HG03097 (cell line): ENCODE data around the gene CCDC38.
"Not testable (repeated sequence)": the region's sequence is repeated elsewhere in the genome, so short reads cannot be mapped to it uniquely, and the experiment has no call there.

Experiments used
- ATAC-seq: cut with Tn5 transposase; IDR thresholded peaks from one replicate; pipeline ENCODE4 v1.9.1; 2021; ENCODE audit not compliant: unreplicated experiment, low FRiP score

CCDC38 gene

DNA sequence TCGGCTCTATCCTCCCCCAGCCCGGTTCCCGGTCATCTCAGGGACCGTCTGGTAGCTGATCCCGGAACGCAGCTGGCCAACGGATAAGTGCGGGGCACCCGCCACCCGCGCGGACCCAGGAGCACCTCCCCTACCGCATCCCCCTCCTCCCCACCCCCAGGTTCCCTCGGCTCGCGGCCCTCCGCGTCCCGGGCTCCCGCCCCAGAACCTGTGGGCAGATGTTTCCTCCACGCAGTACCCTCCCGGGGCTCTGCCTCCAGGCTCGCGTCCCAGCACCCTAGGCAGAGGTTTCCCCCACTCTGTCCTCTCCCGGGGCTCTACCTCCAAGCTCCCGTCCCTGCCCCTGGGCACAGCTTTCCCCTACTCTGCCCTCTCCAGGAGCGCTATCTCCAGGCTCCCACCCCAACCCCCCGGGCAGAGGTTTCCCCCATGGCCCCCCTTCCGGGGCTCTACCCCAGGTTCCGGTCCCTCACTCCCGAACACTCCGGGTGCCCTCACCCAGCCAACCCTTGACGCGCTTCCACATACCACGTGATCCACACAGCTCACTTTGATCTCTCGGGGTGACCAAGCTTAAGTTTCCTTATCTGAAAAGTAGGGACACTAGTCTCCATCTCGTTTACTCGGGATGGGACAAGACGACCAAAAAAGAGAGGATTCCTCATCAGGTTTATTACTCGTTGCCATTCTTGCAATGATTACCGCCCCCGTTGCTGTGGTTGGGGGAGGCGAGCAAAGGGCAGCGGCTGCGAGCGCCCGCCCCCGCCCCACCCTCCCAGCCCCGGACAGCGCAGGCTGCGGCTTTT is at the start of gene CCDC38:
Gene CCDC38, minus strand, starts transcription at position 91 of the 806 bp plus-strand sequence. CDS start 6,105 bp downstream, outside the sequence.
- ATAC-seq = peak; percentile 96

DNA sequence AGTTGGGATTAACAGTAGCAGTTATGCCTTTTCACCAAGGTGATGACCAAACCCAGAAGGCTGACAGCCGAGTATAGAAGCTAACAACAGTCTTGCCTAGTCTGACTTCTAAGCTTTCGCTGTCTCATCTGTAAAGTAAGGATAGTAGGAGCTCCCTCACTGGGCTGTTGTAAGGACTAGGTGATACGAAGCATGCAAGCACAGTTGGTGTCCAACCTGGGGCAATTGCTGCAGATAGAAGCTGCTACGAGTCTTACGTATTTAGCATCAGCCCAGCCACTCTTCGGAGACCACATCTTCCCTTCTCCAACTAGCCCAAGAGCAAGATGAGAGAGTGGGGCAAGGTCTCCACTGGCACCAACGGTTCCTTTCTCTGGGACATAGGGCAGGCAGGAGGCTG is 47.7 kb upstream of the CCDC38 start:
- no peak for ATAC-seq

DNA sequence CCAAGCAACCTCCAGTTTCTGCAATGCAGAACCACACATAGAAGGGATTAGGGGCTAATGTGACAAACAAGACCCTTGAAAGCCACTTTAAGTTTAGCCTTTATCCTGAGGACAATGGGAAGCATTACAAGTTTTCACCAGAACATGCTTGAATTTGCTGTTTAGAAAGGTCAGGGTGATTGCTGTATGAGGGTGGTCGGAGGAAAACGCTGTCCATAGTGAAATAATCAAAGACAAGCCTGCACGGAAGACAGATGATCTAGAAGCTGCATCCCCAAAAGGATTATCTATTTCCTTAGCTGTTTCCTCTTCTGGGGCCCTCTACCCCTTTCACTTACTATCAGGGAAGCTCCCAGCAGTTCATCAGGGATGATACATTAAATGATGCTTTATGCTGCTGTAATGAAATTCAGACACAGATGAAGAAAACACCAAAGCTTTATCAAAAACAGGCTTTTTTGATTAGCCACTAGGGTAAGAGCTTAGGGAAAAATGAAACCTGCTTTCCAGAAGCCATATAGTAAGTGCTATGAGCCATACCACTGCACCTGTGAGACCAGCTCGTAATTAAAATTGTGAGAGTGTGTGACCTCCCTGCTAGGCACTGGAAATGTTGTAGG is 47.2 kb upstream of the CCDC38 start:
- ATAC-seq = no peak

DNA sequence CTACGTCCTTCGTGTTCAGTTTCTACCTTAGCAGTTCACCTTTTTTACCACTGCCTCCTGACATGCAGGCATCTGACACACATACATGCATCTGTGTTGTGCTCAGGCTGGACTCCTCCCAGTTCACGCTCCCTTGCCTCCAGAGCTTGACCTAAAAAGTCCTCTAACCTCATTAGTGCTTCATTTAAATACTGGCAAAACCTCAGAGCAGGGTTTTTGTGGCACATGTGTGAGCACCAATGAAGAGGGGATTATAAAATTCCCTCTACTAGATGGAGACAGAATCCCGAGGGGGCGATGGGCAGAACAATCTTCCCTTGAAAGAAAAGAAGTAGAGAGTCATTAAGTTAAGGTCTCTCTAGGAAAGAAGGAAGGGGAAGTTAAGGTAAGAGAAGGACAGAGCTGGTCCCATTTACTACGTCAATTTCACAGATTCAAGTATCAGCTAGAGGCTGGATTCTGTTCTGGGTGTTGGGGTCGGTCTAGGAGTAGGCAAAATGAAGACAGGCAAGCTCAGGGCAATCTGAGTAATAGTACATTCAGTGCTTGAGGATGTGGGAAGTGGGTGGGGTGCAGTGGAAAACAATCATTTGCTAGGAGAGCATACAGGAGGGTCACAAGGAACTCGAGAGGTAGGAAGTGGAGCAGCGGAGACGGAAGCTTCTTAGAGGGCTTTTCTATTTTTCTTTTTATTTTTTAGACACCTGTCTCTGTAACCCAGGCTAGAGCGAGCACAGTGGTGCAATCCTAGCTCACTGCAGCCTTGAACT is 46.3 kb upstream of the CCDC38 start:
- no peak for ATAC-seq

DNA sequence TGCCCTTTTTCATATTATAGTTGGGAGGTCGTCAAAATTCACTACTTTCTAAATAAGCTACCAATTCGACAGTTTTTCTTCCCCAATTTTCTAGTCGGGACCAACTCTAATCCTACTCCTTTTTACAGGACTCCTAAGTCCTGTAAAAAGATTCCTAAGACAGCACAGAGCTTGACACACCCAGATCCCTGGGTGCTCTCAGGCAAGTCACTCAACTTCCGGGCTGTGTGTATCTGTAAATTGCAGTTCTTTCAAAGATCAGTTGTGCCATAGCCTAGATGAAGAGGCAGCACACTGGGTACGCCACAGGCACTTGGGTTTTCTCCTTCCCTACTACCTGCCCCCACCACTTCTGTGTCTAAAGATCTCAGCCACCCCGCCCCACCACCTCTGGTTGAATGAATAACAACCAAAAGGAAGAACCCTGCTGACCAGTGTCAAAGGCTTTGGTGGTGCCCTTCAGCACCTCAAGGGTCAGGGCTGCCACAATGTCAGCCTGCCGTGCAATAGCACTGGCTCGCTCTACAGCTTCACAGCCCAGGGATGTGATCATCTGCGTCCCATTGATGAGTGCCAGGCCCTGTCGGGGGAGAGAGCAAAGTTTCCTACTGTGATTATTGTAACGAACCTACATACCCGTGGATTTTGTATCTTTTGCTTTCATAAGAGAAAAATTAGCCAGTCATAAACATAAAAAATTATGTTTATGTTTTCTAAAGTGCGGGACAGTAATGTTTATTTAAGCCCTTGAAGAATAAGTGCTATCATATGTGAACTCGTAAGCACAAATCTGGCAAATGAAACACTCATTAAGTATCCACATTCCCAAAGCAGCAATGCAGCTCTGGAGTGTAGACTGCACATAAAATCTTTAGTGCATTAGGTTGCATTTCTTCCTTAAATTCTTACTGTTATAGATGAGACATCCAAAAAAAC is 44.5 kb upstream of the CCDC38 start:
- no peak for ATAC-seq

DNA sequence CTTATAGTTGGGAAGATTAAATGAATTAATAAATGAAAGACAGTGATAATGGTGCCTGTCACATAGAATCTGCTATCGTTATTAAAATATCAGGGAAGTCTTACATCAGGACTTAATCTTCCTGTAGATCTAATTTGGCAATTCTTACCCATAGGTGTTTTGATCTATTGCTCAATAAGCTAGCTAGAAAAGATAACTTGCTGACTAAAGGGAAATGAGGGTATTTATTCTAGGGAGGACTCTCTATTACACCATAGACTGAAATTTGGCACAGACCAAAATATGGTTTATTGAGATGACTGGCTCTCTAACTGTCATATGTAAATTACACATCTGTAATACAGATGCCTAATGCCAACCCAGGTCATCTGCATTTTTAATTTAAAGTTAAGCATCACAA is 42.3 kb upstream of the CCDC38 start:
- ATAC-seq = no peak

DNA sequence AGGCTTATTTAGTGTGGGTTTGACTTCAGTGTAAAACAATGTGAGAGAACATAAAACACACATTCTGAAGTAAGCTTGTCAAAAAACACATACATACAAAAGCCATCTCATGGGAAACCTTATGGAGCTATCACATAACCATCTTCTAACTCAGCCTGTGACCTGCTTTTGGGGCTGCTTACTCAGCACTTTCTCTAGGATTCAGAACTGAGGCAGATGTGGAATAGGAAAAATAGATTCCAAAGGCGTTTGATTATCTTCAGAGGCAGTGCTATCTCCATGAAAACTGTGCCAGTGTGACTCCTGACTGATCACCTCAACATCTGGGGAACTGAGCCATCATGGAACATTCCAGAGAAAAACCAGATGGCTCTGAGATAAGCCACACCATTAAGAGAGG is 40.2 kb upstream of the CCDC38 start:
- no peak for ATAC-seq

DNA sequence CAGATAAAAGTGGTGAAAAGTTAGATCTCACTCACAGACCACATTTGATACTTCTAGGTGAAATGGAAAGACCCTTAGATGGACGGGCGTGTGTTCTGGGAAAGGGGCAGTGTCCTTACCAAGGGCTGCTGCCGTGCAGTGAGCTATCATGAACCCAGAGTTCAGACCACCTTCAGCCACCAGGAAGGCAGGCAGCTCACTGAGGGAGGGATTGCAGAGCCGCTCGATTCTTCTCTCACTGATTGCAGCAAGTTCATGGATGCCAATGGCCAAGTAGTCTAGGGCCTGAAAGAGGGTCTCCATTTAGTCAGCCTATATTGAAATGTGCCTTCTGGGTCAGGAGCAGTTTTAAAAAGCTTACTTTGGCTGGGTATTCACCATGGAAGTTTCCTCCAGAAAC is 38.0 kb upstream of the CCDC38 start:
- ATAC-seq = no peak

DNA sequence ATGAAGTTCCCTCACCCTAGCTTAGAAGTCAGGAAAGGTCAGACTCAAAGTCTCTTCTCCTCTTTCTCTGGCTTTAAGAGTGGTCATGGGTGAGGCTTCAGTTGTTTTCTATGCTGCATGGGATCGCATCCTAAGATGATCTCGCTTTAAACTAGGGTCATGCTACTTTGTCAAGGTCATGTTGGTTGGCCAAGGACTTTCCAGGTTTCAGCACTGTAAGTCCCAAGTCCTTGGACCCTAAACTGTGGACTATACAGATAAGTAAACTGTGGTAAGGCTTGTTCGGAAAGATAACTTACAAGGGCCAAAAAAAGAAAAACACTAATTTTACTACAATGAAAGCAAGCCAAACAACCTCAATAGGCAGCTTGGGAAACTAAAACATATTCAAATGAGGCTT is 36.4 kb upstream of the CCDC38 start:
- ATAC-seq = no peak

DNA sequence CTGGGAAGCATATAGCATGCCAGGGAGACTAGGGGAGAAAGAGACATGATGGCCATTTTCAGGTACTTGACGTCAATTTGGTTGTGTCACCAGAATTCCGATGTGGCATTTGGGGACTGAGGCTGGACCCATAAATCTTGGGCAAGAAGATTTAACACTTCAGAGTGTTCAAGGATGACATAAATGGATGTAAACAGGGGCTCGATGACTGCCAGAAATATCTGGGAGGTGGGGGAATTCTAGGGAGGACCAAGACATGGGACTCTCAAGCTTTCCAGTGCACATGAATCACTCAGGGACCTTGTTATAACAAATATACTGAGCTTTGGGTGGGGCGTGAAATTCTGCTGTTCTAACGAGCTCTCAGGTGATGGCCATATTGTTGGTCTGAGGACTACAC is 35.9 kb upstream of the CCDC38 start:
- no peak for ATAC-seq

DNA sequence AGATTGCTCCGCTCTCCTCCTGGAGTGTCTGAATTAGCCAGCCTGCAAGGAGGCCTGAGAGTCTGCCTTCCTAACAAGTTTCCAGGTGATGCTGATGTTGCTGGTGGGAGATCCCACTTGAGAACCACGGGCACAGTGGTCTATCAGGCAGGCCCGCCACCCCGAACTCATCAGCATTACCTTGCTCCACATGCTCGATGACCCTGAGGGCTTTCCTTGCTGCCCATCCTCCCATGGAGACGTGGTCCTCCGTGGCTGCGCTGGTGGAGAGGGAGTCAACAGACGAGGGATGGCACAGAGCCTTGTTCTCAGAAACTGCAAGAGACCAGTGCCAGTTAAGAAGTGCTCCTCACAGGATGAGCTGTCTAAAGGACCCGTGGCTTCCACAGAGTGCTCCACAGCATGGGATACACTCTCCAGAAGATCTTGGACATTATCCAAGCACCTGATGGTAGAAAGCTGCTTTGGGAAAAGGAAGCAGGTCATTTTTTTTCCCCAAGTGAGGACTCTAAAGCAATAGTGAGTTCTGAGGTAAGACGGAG is 35.4 kb upstream of the CCDC38 start:
- ATAC-seq = no peak

DNA sequence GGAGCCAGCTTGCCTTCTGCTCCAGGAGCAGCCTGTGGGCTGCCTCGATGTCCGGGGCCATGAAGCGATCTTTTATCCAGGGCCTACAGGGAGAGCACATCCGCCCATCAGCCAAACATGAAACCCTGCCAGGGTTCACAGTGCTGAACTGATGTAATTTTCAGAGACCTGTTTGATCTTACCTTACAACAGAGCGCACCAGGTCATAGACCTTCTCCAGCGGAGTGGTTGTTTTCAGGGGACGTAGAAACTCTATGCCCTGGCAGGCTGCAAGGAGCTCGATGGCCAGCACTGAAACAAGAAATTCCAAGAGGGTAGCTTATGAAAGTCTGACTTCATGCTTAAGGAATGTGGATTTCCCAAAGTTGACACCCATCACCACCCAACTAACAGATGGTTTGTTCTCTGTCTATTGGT is 34.0 kb upstream of the CCDC38 start:
- no peak for ATAC-seq

DNA sequence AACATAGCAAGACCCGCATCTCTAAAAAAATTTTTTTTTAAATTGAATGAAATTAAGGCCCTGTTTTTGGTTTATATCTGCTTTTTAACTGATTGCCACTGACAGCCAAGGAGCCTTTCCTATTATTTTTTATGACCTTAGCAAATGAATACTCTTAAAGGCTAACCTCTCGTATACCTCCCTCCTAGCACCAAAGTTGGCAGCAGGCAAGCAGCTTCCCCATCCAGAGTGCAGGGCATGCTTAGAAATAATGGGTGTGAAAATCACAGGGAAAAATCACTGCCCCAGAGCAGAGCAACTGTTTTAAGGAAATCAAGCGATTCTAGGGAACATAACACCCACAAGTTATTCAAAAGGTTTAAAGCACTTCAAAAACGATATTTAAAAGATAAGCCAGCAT is 33.1 kb upstream of the CCDC38 start:
- no peak for ATAC-seq

DNA sequence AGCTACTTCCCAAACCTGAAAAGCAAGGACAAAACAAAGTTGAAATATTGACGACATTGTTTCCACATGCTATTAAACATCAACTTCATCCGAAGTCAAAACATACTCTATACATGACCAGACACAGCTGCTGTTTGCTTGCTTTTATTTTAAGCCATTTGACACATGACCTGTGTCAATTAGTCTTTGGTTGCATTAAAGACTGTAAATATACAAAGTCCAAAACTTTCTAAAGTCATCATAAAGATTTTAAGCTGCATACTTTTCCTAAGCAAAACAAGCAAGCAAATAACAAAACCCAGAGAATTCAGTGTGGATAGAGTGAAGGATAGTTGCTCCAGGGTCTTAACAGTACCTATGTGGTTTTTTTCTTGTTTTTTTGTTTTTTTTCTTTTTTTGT is 31.9 kb upstream of the CCDC38 start:
- no peak for ATAC-seq

DNA sequence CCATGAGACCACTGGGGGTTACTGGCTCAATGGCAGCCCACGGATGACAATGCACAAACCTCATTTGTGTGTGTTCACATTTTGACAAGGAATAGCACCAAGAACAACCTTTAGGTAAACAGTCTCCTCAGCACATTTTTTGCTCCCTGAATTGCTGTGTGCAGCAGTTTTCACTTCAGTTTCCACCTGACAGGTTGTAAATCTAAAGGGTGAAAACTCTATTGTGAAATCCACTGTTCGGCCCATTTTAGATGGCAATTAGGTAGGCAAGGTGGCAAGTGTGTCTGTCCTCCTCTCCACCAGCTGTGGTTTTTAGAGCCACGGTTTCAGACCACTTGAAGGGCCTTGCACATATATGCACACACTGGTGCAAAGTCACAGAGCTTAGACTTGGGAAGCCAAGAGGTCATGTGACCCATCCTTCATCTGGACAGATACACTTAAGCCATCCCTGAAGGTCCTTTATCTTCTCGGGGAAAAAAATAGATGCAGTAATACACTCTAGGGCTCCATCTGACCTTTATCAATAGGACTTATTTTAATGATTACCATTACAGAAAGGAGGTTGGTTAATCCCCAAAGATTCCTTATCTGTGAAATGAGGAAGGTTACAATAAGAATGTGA is 30.5 kb upstream of the CCDC38 start:
- no peak for ATAC-seq

DNA sequence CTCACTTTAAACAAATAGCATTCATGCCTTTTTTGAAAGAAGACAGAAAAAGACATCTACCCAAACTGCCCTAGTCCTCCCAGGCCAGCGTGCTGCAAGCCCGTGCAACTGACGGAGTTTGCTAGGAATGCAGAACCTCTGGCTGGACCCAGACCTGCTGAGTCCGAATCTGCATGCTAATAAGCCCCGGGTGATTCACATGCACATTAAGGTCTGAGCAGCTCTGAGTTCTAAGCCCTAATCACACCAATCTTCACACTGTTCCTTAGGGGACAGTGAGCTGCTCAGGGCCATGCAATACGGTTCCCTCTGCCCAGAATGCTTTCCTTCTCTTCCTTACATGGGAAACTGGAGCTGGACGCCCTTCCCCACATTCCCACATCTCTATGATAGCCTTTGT is 28.5 kb upstream of the CCDC38 start:
- no peak for ATAC-seq

DNA sequence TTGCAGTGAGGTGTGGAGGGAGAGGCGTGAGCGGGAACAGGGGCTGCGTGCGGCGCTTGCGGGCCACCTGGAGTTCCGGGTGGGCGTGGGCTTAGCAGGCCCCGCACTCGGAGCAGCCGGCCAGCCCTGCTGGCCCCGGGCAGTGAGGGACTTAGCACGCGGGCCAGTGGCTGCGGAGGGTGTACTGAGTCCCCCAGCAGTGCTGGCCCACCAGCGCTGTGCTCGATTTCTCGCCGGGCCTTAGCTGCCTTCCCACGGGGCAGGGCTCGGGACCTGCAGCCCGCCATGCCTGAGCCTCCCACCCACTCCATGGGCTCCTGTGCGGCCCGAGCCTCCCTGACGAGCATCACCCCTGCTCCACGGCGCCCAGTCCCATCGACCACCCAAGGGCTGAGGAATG is 26.7 kb upstream of the CCDC38 start:
- ATAC-seq = not testable (repeated sequence)

DNA sequence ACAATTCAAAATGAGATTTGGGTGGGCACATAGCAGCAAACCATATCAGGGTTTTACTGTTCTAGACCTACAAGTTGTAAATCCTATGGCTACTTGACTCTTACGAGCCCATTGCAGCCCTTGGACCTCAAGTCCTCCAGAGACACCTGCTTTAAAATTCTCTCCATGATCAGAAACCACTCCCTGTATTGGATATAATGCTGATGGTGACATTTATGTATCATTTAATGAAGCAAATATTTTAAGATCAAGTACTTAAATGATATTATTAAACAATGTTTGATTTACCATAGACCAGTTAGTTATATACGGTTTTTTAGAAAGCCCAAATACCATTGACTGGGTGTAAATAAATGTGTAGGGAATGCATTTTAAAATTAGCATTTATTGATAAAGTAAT is 24.9 kb upstream of the CCDC38 start:
- ATAC-seq = no peak

DNA sequence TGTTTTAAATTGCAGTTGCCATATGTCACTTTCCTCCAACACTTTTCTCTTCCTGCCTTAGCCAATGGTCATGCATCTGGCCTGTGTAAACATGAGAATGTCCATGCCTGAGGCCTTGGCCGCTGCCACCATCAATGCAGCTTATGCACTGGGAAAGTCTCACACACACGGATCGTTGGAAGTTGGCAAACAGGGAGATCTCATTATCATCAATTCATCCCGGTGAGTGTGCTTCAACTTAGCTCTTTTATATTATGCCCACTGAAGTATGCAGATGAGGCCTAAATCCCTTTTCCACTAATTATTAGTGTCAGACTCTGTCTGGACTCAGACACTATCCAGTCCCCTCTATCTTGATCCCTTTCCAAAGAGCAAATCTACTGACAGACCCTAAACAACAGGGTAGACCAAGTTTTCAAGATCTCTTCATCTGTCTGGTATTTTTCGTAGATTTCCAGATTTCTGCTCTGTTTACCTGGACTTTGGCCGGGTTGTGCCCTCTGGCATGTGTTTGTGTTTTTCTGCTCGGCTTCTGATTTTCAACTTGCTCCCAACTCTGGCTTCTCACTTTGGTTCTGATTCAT is 24.0 kb upstream of the CCDC38 start:
- no peak for ATAC-seq
